Neural cell (in vitro differentiated cells): ENCODE data around the gene HACD2. TPM values are rescaled to one million over a fixed set of nuclear protein-coding genes. Genes with fewer than 3 reads are reported as not detected.

Experiments
- H2AFZ ChIP-seq: fragments of 200-600, 300-800 bp; sonication (generic), shearing (Covaris generic); 2 replicates; pipeline ENCODE4 v1.6.0; 2014; ENCODE audit warnings: low read depth, mild to moderate bottlenecking, antibody characterized with exemption, low read length, moderate library complexity
- H3F3A ChIP-seq: fragments of 200-600 bp; shearing (Covaris generic); 2 replicates; pipeline ENCODE4 v1.6.1; 2016; ENCODE audit warnings: mild to moderate bottlenecking, moderate library complexity, mixed read lengths, antibody characterized with exemption, low read length; ENCODE audit not compliant: insufficient read depth, poor library complexity, severe bottlenecking
- H3K27ac ChIP-seq: fragments of 200-600, 300-800 bp; sonication (generic), shearing (Covaris generic); 2 replicates; pipeline ENCODE4 v1.5.1; 2014; ENCODE audit warnings: mild to moderate bottlenecking, low read length, moderate library complexity
- H3K27me3 ChIP-seq: fragments of 300-800, 200-600 bp; sonication (generic), shearing (Covaris generic); 2 replicates; pipeline ENCODE4 v1.6.0; 2014; ENCODE audit warnings: mild to moderate bottlenecking, low read depth, low read length, moderate library complexity; ENCODE audit not compliant: insufficient read depth
- H3K36me3 ChIP-seq: fragments of 300-800, 200-600 bp; sonication (generic), shearing (Covaris generic); 2 replicates; pipeline ENCODE4 v1.5.1; 2014; ENCODE audit warnings: mild to moderate bottlenecking, antibody characterized with exemption, low read length, moderate library complexity; ENCODE audit not compliant: insufficient read depth
- H3K4me2 ChIP-seq: fragments of 300-800, 200-600 bp; sonication (generic), shearing (Covaris generic); 2 replicates; pipeline ENCODE4 v1.6.0; 2014; ENCODE audit warnings: mild to moderate bottlenecking, low read length
- H3K4me3 ChIP-seq: fragments of 300-800, 200-600 bp; sonication (generic), shearing (Covaris generic); 2 replicates; pipeline ENCODE4 v1.5.1; 2014; ENCODE audit warnings: mild to moderate bottlenecking, low read length, moderate library complexity
- H3K79me2 ChIP-seq: fragments of 200-600 bp; shearing (Covaris generic); replicated peaks from 2 replicates; pipeline ENCODE4 v1.6.0; 2014; ENCODE audit warnings: mild to moderate bottlenecking, low read length, moderate library complexity; ENCODE audit not compliant: insufficient read depth
- H3K9ac ChIP-seq: fragments of 300-800, 200-600 bp; sonication (generic), shearing (Covaris generic); 2 replicates; pipeline ENCODE4 v1.6.1; 2016; ENCODE audit warnings: mild to moderate bottlenecking, low read length, mixed read lengths
- H3K9me2 ChIP-seq: fragments of 200-600 bp; shearing (Covaris generic); 2 replicates; pipeline ENCODE4 v1.6.1; 2016; ENCODE audit warnings: mild to moderate bottlenecking, low read length, mixed read lengths; ENCODE audit not compliant: insufficient read depth
- H3K9me3 ChIP-seq: fragments of 200-600, 300-800 bp; sonication (generic), shearing (Covaris generic); 2 replicates; pipeline ENCODE4 v1.6.1; 2016; ENCODE audit warnings: mild to moderate bottlenecking, mixed run types, low read length, moderate library complexity, mixed read lengths
- H4K20me1 ChIP-seq: fragments of 200-600 bp; shearing (Covaris generic); 2 replicates; pipeline ENCODE4 v1.6.1; 2016; ENCODE audit warnings: mild to moderate bottlenecking, mixed run types; ENCODE audit not compliant: insufficient read depth
- CTCF ChIP-seq: fragments of 450-650 bp; IDR thresholded peaks from 2 replicates; pipeline ENCODE4 v1.5.1; 2014; ENCODE audit warnings: antibody characterized with exemption, mild to moderate bottlenecking, moderate library complexity; ENCODE audit not compliant: poor library complexity, severe bottlenecking
- EP300 ChIP-seq: fragments of 450-650 bp; conservative IDR thresholded peaks from 2 replicates; pipeline ENCODE4 v1.6.1; 2014; ENCODE audit warnings: antibody characterized with exemption, mild to moderate bottlenecking, moderate library complexity; ENCODE audit not compliant: poor library complexity, severe bottlenecking
- EZH2 ChIP-seq: fragments of 200-600, 300-800 bp; shearing (Covaris generic), sonication (generic); IDR thresholded peaks from 2 replicates; pipeline ENCODE4 v1.6.1; 2014; ENCODE audit warnings: antibody characterized with exemption, low read length, borderline replicate concordance, mild to moderate bottlenecking; ENCODE audit not compliant: insufficient read depth, poor library complexity, severe bottlenecking
- MXI1 ChIP-seq: fragments of 450-650 bp; conservative IDR thresholded peaks from 2 replicates; pipeline ENCODE4 v1.6.1; 2014; ENCODE audit warnings: antibody characterized with exemption, mild to moderate bottlenecking; ENCODE audit not compliant: poor library complexity, severe bottlenecking
- POLR2AphosphoS5 ChIP-seq: IDR thresholded peaks from 2 replicates; pipeline ENCODE4 v1.6.1; 2012
- RAD21 ChIP-seq: fragments of 450-650 bp; conservative IDR thresholded peaks from 2 replicates; pipeline ENCODE4 v1.6.1; 2014; ENCODE audit warnings: antibody characterized with exemption, mild to moderate bottlenecking, moderate library complexity
- SMC3 ChIP-seq: fragments of 450-650 bp; conservative IDR thresholded peaks from 2 replicates; pipeline ENCODE4 v1.6.1; 2014; ENCODE audit warnings: antibody characterized with exemption, mild to moderate bottlenecking, moderate library complexity; ENCODE audit not compliant: poor library complexity
- TAF1 ChIP-seq: IDR thresholded peaks from 2 replicates; pipeline ENCODE4 v1.6.1; 2012; ENCODE audit warnings: low read depth
- polyA plus RNA-seq: library from polyadenylated mRNA; depleted of rRNA; stranded (reverse); fragments of >200 nt; gene quantifications from 2 replicates; pipeline ENCODE4 v1.2.3, GENCODE V29; 2014
- TF ChIP-seq, protein P1 (sequence below): IDR thresholded peaks from 2 replicates; pipeline ENCODE4 v1.6.1; 2012; ENCODE audit warnings: borderline replicate concordance

The HACD2 gene
- polyA plus RNA-seq, 1 donor from 2014 or later = 28.0 TPM

DNA sequence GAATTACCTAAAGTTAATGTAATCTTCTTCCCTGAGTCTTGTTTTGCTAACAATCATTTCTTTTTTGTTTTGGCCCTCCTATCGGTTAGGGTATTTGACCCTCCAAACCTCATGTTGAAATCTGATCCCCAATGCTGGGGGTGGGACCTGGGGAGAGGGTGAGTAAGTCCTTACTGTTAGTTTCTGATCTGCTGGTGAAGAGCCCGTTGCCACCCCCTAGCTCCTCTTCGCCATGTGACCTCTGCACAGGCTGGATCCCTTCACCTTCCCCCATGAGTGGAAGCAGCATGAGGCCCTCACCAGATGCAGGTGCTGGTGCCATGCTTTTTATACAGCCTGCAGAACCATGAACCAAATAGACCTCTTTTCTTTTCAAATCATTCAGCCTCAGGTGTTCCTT, 73.1 kb downstream of the HACD2 start:
- no peak overlapping the region for H3K4me2 ChIP-seq
- H3K9ac ChIP-seq = no peak overlapping the region
- no peak for TF ChIP-seq RAD21
- TF ChIP-seq POLR2AphosphoS5 = no peak
- TF ChIP-seq MXI1 = no peak
- TF ChIP-seq EZH2 = no peak
- TF ChIP-seq CTCF = no peak
- TF ChIP-seq TAF1 = no peak
- TF ChIP-seq SMC3 = no peak
- TF ChIP-seq, protein P1, sequence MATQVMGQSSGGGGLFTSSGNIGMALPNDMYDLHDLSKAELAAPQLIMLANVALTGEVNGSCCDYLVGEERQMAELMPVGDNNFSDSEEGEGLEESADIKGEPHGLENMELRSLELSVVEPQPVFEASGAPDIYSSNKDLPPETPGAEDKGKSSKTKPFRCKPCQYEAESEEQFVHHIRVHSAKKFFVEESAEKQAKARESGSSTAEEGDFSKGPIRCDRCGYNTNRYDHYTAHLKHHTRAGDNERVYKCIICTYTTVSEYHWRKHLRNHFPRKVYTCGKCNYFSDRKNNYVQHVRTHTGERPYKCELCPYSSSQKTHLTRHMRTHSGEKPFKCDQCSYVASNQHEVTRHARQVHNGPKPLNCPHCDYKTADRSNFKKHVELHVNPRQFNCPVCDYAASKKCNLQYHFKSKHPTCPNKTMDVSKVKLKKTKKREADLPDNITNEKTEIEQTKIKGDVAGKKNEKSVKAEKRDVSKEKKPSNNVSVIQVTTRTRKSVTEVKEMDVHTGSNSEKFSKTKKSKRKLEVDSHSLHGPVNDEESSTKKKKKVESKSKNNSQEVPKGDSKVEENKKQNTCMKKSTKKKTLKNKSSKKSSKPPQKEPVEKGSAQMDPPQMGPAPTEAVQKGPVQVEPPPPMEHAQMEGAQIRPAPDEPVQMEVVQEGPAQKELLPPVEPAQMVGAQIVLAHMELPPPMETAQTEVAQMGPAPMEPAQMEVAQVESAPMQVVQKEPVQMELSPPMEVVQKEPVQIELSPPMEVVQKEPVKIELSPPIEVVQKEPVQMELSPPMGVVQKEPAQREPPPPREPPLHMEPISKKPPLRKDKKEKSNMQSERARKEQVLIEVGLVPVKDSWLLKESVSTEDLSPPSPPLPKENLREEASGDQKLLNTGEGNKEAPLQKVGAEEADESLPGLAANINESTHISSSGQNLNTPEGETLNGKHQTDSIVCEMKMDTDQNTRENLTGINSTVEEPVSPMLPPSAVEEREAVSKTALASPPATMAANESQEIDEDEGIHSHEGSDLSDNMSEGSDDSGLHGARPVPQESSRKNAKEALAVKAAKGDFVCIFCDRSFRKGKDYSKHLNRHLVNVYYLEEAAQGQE = no peak
- no peak for TF ChIP-seq EP300
- H3K36me3 ChIP-seq = no peaks in the 10 kb centered on the region
- H3K9me2 ChIP-seq = no peaks in the 10 kb centered on the region
- no peaks in the 10 kb centered on the region for H3F3A ChIP-seq
- no peaks in the 10 kb centered on the region for H3K9me3 ChIP-seq
- H3K27ac ChIP-seq = no peak overlapping the region
- no peak overlapping the region for H3K4me3 ChIP-seq
- H3K27me3 ChIP-seq = no peaks in the 10 kb centered on the region
- H3K79me2 ChIP-seq = no peaks in the 10 kb centered on the region
- no peak overlapping the region for H2AFZ ChIP-seq
- H4K20me1 ChIP-seq = no peaks in the 10 kb centered on the region

GRCh38 chr3:123511084-123511483, 73.8 kb downstream of the HACD2 start:
- no peak overlapping the region for H3K27ac ChIP-seq
- H3F3A ChIP-seq = no peaks in the 10 kb centered on the region
- no peaks in the 10 kb centered on the region for H3K9me2 ChIP-seq
- no peaks in the 10 kb centered on the region for H3K27me3 ChIP-seq
- H2AFZ ChIP-seq = no peak overlapping the region
- H3K9me3 ChIP-seq = no peaks in the 10 kb centered on the region
- no peaks in the 10 kb centered on the region for H3K79me2 ChIP-seq
- no peaks in the 10 kb centered on the region for H3K36me3 ChIP-seq
- TF ChIP-seq CTCF (no peak), POLR2AphosphoS5 (no peak), SMC3 (no peak), EZH2 (no peak), RAD21 (no peak), EP300 (no peak), TAF1 (no peak), MXI1 (no peak)
- TF ChIP-seq, protein P1 = no peak
- no peaks in the 10 kb centered on the region for H4K20me1 ChIP-seq
- H3K4me3 ChIP-seq = no peak overlapping the region
- no peak overlapping the region for H3K4me2 ChIP-seq
- H3K9ac ChIP-seq = no peak overlapping the region
